Measurements from ENCODE around the gene ZNF200. TPM values are rescaled to one million over a fixed set of nuclear protein-coding genes. Genes with fewer than 3 reads are reported as not detected.
A peak's percentile ranks its signal among the peaks of the same experiment; 100 is the strongest.

The ZNF200 gene
- total RNA-seq, 1 donor from 2014 or later, result 5.0 TPM

DNA sequence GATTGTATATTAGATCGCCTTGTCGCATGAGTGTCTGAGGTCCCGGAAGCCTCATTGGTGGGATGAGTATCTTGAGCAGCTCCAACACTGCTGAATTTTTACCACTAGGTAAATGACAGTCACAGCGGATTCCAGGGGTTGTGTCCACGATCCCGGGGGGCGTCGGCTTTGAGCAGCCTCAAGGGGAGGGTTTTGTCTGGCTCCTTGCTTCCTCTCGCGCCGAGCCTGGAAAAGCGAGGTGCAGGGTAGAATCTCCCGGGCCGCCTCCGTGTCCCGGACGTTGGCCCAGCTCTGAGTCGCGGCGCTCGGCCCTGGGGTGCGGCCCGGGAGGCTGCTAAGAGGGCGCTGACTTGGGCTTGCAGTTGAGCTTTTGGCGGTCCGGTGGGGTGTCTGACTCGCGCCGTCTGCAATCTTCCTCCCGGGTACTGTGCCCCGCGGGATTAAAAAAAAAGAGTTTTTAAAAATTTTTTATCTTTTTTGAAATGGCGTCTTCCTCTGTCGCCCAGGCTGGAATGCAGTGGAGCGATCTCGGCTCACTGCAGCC lies 42.4 kb downstream of the ZNF200 start:
- Histone ChIP-seq H3K36me3 (ENCODE audit: control insufficient read depth, insufficient read depth, low read length) (no peaks in the 10 kb centered on the region), H3K4me3 (ENCODE audit: low read depth, low read length) (no peak overlapping the region), H3K27me3 (ENCODE audit: control insufficient read depth, insufficient read depth, low read length) (peaks cover 34% of the 10 kb centered on the region)
- no peak for TF ChIP-seq CTCF (IDR thresholded peaks at IDR 0.05; ENCODE audit: insufficient read depth, low read length, poor library complexity, severe bottlenecking)
- DNase-seq (ENCODE audit: low read depth), result no peak

DNA sequence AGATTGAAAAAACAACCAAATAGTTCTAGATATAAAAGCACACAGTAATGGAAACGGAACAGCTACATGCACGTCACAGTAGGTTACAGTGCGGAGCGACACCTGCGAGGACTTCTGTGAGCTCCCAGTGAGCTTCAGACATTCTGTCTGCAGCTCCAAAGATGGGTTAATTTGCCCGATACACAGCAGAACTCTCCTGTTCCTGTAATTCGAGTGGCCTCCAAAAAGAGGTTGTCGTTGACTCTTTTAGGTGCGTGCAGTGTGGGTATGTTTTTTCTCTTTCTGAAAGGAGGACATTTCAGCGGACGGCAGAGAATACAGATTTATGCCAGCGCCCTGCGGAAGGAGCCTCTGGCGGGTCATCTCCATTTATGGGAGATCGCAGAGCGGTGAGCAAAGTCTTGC lies 44.0 kb downstream of the ZNF200 start:
- no peak for DNase-seq (ENCODE audit: low read depth)
- Histone ChIP-seq H3K27me3 (ENCODE audit: control insufficient read depth, insufficient read depth, low read length) (peaks cover 34% of the 10 kb centered on the region), H3K4me3 (ENCODE audit: low read depth, low read length) (peak overlapping the region; percentile 22), H3K36me3 (ENCODE audit: control insufficient read depth, insufficient read depth, low read length) (no peaks in the 10 kb centered on the region)
- no peak for TF ChIP-seq CTCF (IDR thresholded peaks at IDR 0.05; ENCODE audit: insufficient read depth, low read length, poor library complexity, severe bottlenecking)

- no peak for TF ChIP-seq CTCF (IDR thresholded peaks at IDR 0.05; ENCODE audit: insufficient read depth, low read length, poor library complexity, severe bottlenecking)
- DNase-seq (ENCODE audit: low read depth), result no peak
- no peaks in the 10 kb centered on the region for H3K36me3 ChIP-seq (ENCODE audit: control insufficient read depth, insufficient read depth, low read length)
- H3K4me3 ChIP-seq (ENCODE audit: low read depth, low read length), result no peak overlapping the region
- peaks cover 34% of the 10 kb centered on the region for H3K27me3 ChIP-seq (ENCODE audit: control insufficient read depth, insufficient read depth, low read length)
These were observed 45.1 kb downstream of the ZNF200 start for GRCh38 chr16:3189869-3190268.

DNA sequence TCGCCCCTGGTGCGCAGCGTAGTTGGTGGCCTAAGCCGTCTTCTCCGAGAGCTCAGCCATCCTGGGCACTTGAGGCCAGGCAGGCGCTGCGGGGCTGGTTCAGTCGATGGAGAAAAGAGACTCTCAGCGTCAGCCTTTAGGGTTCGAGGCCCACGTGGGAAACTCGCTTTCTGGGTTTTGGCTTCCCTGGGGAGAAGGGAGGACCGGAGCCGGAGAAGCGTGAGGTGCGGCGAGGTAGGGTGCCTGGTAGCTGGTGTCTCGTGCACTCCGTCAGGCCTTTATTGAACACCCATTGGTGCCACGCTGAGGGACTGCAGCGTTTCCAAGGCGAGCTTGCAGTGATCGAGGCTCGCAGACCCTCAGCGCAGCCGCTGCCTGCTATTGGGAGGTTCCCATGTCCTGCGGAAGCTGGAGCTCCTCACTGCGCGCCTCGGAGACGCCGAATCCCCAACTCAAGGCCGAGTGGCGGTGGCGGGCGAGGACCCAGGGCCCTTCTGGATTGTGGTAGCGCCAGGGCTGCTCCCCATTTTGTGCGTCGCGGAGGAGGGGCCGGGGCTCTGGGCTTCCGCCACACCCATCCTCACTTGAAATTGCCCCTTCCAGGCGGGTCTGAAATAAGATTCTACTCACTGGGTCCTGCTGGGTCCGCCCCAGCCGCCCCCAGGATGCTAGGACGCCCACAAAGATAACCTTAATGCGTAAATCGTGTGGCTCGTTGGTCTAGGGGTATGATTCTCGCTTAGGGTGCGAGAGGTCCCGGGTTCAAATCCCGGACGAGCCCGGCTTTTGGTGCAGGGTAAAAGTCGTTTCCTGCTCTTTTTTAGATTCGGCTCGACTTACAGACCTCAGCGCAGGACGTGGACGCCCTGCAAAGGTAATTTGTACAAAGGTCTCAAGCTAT lies 45.8 kb downstream of the ZNF200 start:
- no peak for DNase-seq (ENCODE audit: low read depth)
- H3K36me3 ChIP-seq (ENCODE audit: control insufficient read depth, insufficient read depth, low read length), result no peaks in the 10 kb centered on the region
- no peak for TF ChIP-seq CTCF (IDR thresholded peaks at IDR 0.05; ENCODE audit: insufficient read depth, low read length, poor library complexity, severe bottlenecking)
- H3K27me3 ChIP-seq (ENCODE audit: control insufficient read depth, insufficient read depth, low read length), result peaks cover 34% of the 10 kb centered on the region
- peak overlapping the region; percentile 52 for H3K4me3 ChIP-seq (ENCODE audit: low read depth, low read length)

- Histone ChIP-seq H3K4me3 (ENCODE audit: low read depth, low read length) (peak overlapping the region; percentile 52), H3K27me3 (ENCODE audit: control insufficient read depth, insufficient read depth, low read length) (peaks cover 36% of the 10 kb centered on the region)
These were observed 46.4 kb downstream of the ZNF200 start for GRCh38 chr16:3188675-3188924.

More at GRCh38 chr16:3188675-3188924, 46.4 kb downstream of the ZNF200 start:
- H3K36me3 ChIP-seq (ENCODE audit: control insufficient read depth, insufficient read depth, low read length), result no peaks in the 10 kb centered on the region
- TF ChIP-seq CTCF (IDR thresholded peaks at IDR 0.05; ENCODE audit: insufficient read depth, low read length, poor library complexity, severe bottlenecking), result no peak
- DNase-seq (ENCODE audit: low read depth), result no peak
